GM21786 (cell line): ENCODE data around the gene TBC1D2.

ENCODE experiments used
- ATAC-seq: cut with Tn5 transposase; IDR thresholded peaks from one replicate; pipeline ENCODE4 v1.9.1; 2021; ENCODE audit not compliant: unreplicated experiment

Gene TBC1D2

DNA sequence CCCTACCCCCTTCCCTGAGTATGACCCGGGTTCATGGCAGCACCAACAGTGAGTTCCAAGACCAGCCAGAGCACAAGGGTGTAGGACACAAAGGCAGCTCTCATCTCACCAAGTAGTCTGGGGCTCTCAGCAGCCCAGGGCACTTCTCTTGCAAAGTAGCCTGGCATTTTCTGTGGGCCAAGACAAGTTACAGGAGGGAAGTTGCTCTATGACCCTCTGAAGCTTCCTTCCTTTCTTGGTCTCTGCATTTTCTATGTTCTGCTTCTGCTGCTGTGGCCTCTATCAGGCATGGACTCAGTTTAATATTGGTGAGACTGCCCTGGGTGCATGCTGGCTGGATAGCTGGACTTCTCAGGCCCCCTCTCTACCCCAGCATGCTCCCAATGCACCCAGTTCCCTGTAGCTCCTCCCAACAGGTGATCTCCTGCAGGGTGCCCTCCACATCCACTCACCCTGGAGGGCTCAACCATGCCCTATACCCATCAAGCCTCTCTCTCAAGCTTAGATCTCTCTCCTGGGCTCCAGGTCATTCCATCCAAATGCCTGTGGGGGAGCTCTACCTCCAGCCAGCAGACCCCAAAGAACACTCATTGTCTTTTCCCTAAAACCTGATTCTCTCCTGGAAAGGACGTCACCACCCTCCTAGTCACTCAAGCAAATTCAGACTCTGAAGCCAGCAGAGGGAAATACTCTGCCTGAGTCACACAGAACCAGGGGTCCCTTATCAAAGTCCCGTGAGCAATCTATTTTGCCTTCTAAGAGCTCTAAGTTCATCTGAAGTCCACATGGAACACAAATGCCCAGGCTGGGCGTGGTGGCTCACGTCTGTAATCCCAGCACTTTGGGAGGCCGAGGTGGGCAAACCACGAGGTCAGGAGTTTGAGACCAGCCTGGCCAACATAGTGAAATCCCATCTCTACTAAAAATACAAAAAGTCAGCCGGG, 13.8 kb downstream of the TBC1D2 start:
- ATAC-seq, result no peak

- ATAC-seq, result no peak
Observed at GRCh38 chr9:98240475-98240874, 15.0 kb downstream of the TBC1D2 start.

GRCh38 chr9:98236901-98237487, 18.5 kb downstream of the TBC1D2 start:
- ATAC-seq, result no peak

- ATAC-seq, result no peak
Observed at GRCh38 chr9:98235126-98235525, 20.3 kb downstream of the TBC1D2 start.

GRCh38 chr9:98234245-98234825, 21.1 kb downstream of the TBC1D2 start:
- ATAC-seq, result no peak

- no peak for ATAC-seq
Observed at GRCh38 chr9:98232926-98233325, 22.5 kb downstream of the TBC1D2 start.

- no peak for ATAC-seq
Observed at GRCh38 chr9:98231770-98232478, 23.5 kb downstream of the TBC1D2 start.

DNA sequence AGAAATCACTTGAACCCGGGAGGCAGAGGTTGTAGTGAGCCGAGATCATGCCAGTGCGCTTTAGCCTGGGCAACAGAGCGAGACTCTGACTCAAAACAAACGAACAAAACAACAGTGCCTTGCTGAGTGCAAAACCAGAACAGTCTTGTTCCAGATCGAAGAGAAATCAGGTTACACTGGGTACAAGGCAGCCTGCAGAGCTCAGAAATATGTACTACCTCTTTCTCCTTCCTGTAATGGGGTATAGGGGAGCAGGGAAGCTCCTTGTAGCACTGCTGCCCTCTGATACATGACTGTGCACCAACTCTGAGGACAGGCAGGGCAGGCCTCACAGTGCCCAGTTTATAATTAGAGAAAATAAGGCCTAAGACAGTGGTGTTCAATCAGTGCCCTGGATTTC, 24.7 kb downstream of the TBC1D2 start:
- ATAC-seq, result no peak

DNA sequence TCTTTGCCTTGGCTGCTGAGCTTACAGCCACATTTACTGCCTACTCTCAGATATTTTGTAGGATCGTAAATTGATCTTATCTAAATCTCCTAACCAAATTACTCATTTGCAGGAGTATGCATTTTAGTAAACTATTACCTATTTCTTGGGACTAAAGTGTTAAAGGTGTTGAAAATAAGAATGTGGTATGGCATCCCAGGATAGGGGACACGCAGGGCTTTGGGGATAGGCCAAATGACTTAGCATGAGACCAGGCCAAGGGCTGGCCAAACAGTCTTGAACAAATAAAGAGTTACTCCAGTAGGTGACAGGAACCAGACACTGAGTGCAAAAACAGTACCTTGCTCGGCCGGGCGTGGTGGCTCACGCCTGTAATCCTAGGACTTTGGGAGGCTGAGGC, 25.1 kb downstream of the TBC1D2 start:
- ATAC-seq, result no peak

DNA sequence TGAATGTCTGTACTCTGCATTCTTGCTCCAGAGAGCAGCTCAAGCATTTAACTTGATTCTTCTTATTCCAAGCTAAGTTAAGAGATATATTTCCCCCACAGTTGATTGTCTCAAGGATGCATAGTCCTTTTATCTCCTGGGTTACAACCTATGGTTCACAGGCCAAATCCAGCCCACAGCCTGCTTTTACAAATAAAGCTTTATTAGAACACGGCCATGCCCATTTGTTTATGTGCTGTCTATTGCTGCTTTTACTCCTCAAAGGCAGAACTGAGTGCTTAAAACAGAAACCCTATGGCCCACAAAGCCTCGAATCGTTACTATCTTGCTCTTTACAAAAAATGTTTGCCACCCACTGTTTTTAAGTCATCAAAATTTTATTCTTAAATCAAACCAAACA, 25.8 kb downstream of the TBC1D2 start:
- no peak for ATAC-seq

- ATAC-seq, result no peak
Observed at GRCh38 chr9:98229090-98229395, 26.4 kb downstream of the TBC1D2 start.

GRCh38 chr9:98228392-98229089, 26.9 kb downstream of the TBC1D2 start:
- no peak for ATAC-seq

DNA sequence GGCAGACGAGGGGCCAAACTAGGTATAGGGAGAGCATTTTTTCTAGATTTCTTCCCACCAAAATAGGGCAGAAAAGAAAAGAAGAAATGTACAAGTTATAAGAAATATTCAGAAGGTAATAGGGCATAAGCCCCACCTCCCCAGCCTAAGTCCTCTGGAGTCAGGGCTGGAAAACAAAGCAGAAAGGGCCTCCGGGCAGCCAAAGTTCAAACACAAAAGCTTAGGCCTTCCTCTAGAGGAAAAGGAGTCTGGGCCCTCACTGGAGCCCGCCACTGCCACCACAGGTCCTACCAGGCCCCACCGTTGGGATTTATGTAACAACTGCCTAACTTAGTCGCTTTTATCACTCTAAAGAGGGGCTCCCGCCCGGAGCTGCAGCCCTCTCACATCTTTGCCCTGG, 27.6 kb downstream of the TBC1D2 start:
- no peak for ATAC-seq

DNA sequence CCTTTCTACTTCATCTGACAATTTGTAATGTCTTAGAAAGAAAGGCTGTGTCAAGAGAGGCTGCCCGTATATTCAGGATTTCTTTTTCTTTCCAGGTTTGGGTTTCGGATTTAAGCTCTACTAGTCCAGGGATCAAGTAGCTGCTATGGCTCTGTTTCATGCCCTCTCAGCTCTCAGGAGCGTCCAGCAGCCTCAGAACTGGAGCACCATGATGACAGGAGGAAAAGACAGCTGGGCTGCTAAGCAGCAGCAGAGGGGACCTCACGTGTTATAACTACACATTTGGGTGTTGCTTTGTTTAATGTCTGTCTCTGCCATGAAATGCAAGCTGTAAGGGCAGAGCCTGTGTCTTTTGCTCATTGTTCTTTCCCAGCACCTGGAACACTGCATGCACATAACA, 28.5 kb downstream of the TBC1D2 start:
- ATAC-seq, result no peak

DNA sequence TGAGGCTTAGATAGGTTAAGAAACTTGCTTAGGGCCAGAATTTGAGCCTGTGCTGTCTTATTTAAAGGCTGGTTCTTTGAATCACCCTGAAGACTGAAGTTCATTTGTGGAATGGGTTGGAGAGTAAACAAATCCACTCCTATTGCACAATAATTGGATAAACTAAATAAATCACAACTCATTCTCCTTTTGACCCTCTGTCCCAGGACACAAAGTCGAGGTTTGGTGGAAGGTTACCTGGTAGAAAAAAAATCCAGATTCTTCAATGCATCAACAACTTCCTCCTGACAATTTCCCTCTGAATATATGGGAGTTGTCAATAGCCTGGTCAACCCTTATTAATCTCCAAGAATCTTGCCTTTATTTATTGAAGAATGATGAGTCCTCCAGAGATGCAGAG, 28.9 kb downstream of the TBC1D2 start:
- no peak for ATAC-seq

DNA sequence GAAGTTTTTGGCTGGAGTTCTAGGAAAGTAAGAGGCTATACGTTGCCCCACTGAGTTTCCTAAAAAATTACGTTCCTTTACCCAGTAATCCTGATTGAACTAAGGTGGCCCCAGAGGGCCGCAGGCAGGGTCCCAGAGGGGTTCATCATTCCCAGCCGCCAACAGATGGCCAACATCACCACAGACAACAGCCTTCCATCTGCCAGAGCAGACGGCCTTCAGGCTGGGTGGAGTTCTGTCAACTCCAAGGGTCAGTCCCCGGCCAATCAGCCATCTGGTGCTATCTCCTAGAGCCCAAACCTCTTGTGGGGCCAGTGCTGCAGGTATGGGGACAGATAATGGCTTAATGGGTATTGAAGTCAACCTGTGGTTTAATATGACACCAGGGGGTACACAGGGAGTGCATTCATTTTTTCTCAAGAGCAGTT, 30.4 kb downstream of the TBC1D2 start:
- no peak for ATAC-seq

DNA sequence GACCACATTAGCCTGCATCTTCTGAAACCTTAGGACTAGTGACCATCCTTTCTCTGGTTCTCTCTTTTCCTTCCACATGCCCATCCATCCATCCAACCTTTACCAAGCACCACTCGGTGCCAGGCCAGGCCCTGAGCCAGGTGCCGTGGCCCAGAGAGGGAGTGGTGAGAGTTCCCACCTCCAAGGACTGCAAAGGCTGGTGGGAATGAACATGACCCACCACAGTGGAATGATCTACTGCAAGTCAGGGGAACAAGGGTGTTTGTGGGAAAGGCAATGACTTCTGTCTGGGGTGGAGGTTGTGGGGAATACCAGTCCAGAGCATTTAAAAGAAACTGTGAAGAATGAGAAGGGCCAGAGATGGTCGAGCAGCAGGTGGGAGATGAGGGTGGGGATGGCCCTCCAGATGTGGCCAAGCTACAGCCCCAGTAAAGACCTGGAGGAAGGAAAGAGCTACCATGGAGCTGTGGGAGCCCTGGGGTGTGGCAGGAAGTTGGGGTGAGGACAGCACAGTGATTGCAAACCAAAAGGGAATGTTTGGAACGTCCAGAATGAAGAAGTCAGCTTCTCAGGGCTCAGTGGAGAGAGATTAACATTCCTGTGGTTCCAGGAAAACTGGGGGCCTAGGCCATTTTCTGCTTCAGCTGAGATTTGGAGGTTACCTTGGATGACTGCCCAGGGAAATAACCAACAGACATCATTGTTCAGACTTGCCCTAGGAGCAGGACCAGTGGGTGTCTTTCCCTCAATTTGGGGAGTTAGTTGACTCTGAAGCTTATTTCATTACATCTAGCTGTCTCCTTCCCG, 32.4 kb downstream of the TBC1D2 start:
- no peak for ATAC-seq

GRCh38 chr9:98220911-98221310, 34.5 kb downstream of the TBC1D2 start:
- no peak for ATAC-seq

- ATAC-seq, result no peak
Observed at GRCh38 chr9:98219794-98220370, 35.6 kb downstream of the TBC1D2 start.

- no peak for ATAC-seq
Observed at GRCh38 chr9:98219364-98219716, 36.1 kb downstream of the TBC1D2 start.
